ENCODE results near the gene LAMA1.

DNA sequence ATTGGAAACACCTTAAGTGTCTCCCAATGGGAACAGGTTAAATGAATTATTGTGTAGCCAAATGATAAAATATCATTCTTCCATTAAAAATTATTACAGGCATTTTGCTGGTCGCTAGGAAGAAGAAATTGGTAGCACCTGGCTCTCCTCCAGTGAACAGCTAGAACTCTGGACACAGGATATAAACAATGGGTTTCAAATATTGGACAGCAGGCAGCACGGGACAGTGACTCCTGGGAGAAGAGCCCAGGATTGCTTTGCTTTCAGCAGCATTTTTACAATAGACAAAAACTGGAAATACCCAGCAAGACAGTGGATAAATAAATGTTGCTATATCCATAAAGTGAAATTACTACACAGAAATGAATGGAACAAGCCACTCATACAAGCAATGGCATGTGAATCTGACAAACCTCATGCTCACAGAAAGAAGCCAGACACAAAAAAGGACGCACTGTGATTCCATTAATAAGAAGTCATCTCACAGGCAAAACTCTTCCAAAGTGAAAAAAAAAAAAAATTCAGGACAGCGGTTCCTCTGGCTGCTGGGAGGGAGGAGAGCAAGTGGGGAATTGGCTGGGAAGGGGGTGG is 50.5 kb downstream of the LAMA1 start:
- TF ChIP-seq, protein P1, sequence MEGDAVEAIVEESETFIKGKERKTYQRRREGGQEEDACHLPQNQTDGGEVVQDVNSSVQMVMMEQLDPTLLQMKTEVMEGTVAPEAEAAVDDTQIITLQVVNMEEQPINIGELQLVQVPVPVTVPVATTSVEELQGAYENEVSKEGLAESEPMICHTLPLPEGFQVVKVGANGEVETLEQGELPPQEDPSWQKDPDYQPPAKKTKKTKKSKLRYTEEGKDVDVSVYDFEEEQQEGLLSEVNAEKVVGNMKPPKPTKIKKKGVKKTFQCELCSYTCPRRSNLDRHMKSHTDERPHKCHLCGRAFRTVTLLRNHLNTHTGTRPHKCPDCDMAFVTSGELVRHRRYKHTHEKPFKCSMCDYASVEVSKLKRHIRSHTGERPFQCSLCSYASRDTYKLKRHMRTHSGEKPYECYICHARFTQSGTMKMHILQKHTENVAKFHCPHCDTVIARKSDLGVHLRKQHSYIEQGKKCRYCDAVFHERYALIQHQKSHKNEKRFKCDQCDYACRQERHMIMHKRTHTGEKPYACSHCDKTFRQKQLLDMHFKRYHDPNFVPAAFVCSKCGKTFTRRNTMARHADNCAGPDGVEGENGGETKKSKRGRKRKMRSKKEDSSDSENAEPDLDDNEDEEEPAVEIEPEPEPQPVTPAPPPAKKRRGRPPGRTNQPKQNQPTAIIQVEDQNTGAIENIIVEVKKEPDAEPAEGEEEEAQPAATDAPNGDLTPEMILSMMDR (IDR thresholded peaks at IDR 0.05) = no peak
- TF ChIP-seq POLR2A (IDR thresholded peaks at IDR 0.05) = no peak
- TF ChIP-seq POLR2AphosphoS5 (IDR thresholded peaks at IDR 0.05) = peak in 1 of 3 donors; percentile 28
- TF ChIP-seq EP300 (IDR thresholded peaks at IDR 0.05; ENCODE audit: low read depth) = no peak

All from transverse colon (tissue), 4 donors.